Mucosa of stomach (tissue), 1 donor: Measurements from ENCODE around the gene FAM47E.
"Not testable (repeated sequence)": the region's sequence is repeated elsewhere in the genome, so short reads cannot be mapped to it uniquely, and the experiment has no call there.

Experiments
- H3K27me3 ChIP-seq: one replicate; pipeline ENCODE4 v1.7.0; 2013; ENCODE audit warnings: mild to moderate bottlenecking, low read length; ENCODE audit not compliant: control insufficient read depth, insufficient read depth
- H3K36me3 ChIP-seq: one replicate; pipeline ENCODE4 v1.7.0; 2013; ENCODE audit warnings: low read length; ENCODE audit not compliant: control insufficient read depth, insufficient read depth
- H3K4me1 ChIP-seq: one replicate; pipeline ENCODE4 v1.7.0; 2013; ENCODE audit warnings: mild to moderate bottlenecking, low read length; ENCODE audit not compliant: control insufficient read depth, insufficient read depth
- H3K4me3 ChIP-seq: one replicate; pipeline ENCODE4 v1.7.0; 2013; ENCODE audit warnings: low read length
- H3K9ac ChIP-seq: one replicate; pipeline ENCODE4 v1.7.0; 2013; ENCODE audit warnings: mild to moderate bottlenecking, low read length, moderate library complexity
- H3K9me3 ChIP-seq: one replicate; pipeline ENCODE4 v1.7.0; 2013; ENCODE audit warnings: mild to moderate bottlenecking, low read length, moderate library complexity; ENCODE audit not compliant: control insufficient read depth
- donor health status: Pancreatic carcinoma.

Gene FAM47E

GRCh38 chr4:76233529-76233928 lies 18.0 kb upstream of the FAM47E start:
- H3K4me3 ChIP-seq: no peak overlapping the region
- H3K27me3 ChIP-seq: no peaks in the 10 kb centered on the region
- no peaks in the 10 kb centered on the region for H3K9me3 ChIP-seq
- H3K4me1 ChIP-seq: peaks cover 18% of the 10 kb centered on the region
- H3K36me3 ChIP-seq: no peaks in the 10 kb centered on the region
- no peak overlapping the region for H3K9ac ChIP-seq

GRCh38 chr4:76233967-76234678 lies 17.4 kb upstream of the FAM47E start:
- Histone ChIP-seq H3K4me1 (peaks cover 18% of the 10 kb centered on the region), H3K27me3 (no peaks in the 10 kb centered on the region), H3K9me3 (no peaks in the 10 kb centered on the region), H3K9ac (no peak overlapping the region), H3K4me3 (no peak overlapping the region), H3K36me3 (no peaks in the 10 kb centered on the region)

- H3K27me3 ChIP-seq: no peaks in the 10 kb centered on the region
- no peak overlapping the region for H3K4me3 ChIP-seq
- H3K9me3 ChIP-seq: no peaks in the 10 kb centered on the region
- no peak overlapping the region for H3K9ac ChIP-seq
- peaks cover 18% of the 10 kb centered on the region for H3K4me1 ChIP-seq
- H3K36me3 ChIP-seq: no peaks in the 10 kb centered on the region
Measured at GRCh38 chr4:76234679-76235044, 16.9 kb upstream of the FAM47E start.

GRCh38 chr4:76235407-76235806 lies 16.1 kb upstream of the FAM47E start:
- H3K4me3 ChIP-seq: no peak overlapping the region
- no peaks in the 10 kb centered on the region for H3K27me3 ChIP-seq
- no peak overlapping the region for H3K9ac ChIP-seq
- H3K36me3 ChIP-seq: no peaks in the 10 kb centered on the region
- H3K9me3 ChIP-seq: no peaks in the 10 kb centered on the region
- H3K4me1 ChIP-seq: peaks cover 18% of the 10 kb centered on the region

- no peak overlapping the region for H3K4me3 ChIP-seq
- no peaks in the 10 kb centered on the region for H3K27me3 ChIP-seq
- no peaks in the 10 kb centered on the region for H3K9me3 ChIP-seq
- no peaks in the 10 kb centered on the region for H3K36me3 ChIP-seq
- peaks cover 18% of the 10 kb centered on the region for H3K4me1 ChIP-seq
- no peak overlapping the region for H3K9ac ChIP-seq
Measured at GRCh38 chr4:76235915-76236314, 15.6 kb upstream of the FAM47E start.

- Histone ChIP-seq H3K9me3 (no peaks in the 10 kb centered on the region), H3K4me3 (no peak overlapping the region), H3K27me3 (no peaks in the 10 kb centered on the region), H3K36me3 (no peaks in the 10 kb centered on the region), H3K4me1 (peaks cover 18% of the 10 kb centered on the region), H3K9ac (no peak overlapping the region)
Measured at GRCh38 chr4:76238236-76238635, 13.3 kb upstream of the FAM47E start.

- Histone ChIP-seq H3K4me3 (no peak overlapping the region), H3K9me3 (no peaks in the 10 kb centered on the region), H3K36me3 (no peaks in the 10 kb centered on the region), H3K27me3 (no peaks in the 10 kb centered on the region), H3K4me1 (peaks cover 18% of the 10 kb centered on the region), H3K9ac (no peak overlapping the region)
Measured at GRCh38 chr4:76238701-76239100, 12.8 kb upstream of the FAM47E start.

- Histone ChIP-seq H3K4me1 (peaks cover 18% of the 10 kb centered on the region), H3K36me3 (no peaks in the 10 kb centered on the region), H3K27me3 (no peaks in the 10 kb centered on the region), H3K4me3 (no peak overlapping the region), H3K9me3 (no peaks in the 10 kb centered on the region), H3K9ac (no peak overlapping the region)
Measured at GRCh38 chr4:76240236-76240635, 11.3 kb upstream of the FAM47E start.

- not testable (repeated sequence) for H3K9me3 ChIP-seq, H3K4me1 ChIP-seq, H3K27me3 ChIP-seq, H3K9ac ChIP-seq, H3K4me3 ChIP-seq, H3K36me3 ChIP-seq
Measured at GRCh38 chr4:76243877-76244276, 7.6 kb upstream of the FAM47E start.

- H3K4me1 ChIP-seq: no peaks in the 10 kb centered on the region
- no peaks in the 10 kb centered on the region for H3K27me3 ChIP-seq
- no peak overlapping the region for H3K4me3 ChIP-seq
- H3K9me3 ChIP-seq: no peaks in the 10 kb centered on the region
- H3K9ac ChIP-seq: no peak overlapping the region
- H3K36me3 ChIP-seq: no peaks in the 10 kb centered on the region
Measured at GRCh38 chr4:76246025-76246424, 5.5 kb upstream of the FAM47E start.

GRCh38 chr4:76246852-76247251 lies 4.7 kb upstream of the FAM47E start:
- H3K4me3 ChIP-seq: no peak overlapping the region
- peaks cover 2% of the 10 kb centered on the region for H3K4me1 ChIP-seq
- H3K9me3 ChIP-seq: no peaks in the 10 kb centered on the region
- H3K36me3 ChIP-seq: no peaks in the 10 kb centered on the region
- H3K27me3 ChIP-seq: no peaks in the 10 kb centered on the region
- H3K9ac ChIP-seq: no peak overlapping the region

- no peaks in the 10 kb centered on the region for H3K36me3 ChIP-seq
- no peaks in the 10 kb centered on the region for H3K27me3 ChIP-seq
- peak overlapping the region; percentile 88 for H3K4me3 ChIP-seq
- H3K9ac ChIP-seq: peak overlapping the region; percentile 68
- no peaks in the 10 kb centered on the region for H3K9me3 ChIP-seq
- H3K4me1 ChIP-seq: peaks cover 8% of the 10 kb centered on the region
Measured at GRCh38 chr4:76250962-76251361, 559 bp upstream of the FAM47E start.

- no peaks in the 10 kb centered on the region for H3K36me3 ChIP-seq
- H3K4me1 ChIP-seq: peaks cover 8% of the 10 kb centered on the region
- H3K9ac ChIP-seq: peak overlapping the region; percentile 68
- no peaks in the 10 kb centered on the region for H3K9me3 ChIP-seq
- H3K4me3 ChIP-seq: peak overlapping the region; percentile 88
- no peaks in the 10 kb centered on the region for H3K27me3 ChIP-seq
Measured at GRCh38 chr4:76252271-76252653, 741 bp downstream of the FAM47E start.
